Right lobe of liver (tissue), 6 donors: ENCODE measurements around the gene ZNF530. TPM values are rescaled to one million over a fixed set of nuclear protein-coding genes. Genes with fewer than 3 reads are reported as not detected.
A peak's percentile ranks its signal among the peaks of the same experiment; 100 is the strongest.

Source experiments
- ATAC-seq, 4 donors: fragments of 200-7000 bp; cut with Tn5 transposase; one replicate each; pipeline ENCODE4 v1.9.1; 2020; ENCODE audit warnings: mild to moderate bottlenecking in 4 of 4, moderate library complexity in 4 of 4
- DNase-seq, 3 donors: peaks; one replicate each; pipeline ENCODE4 v3.0.0-alpha.2; 2020
- H3K27ac ChIP-seq, 3 donors: fragments of 200-600 bp; one replicate each; pipeline ENCODE4 v1.8.0; 2022
- H3K27me3 ChIP-seq, 2 donors: fragments of 200-600 bp; one replicate each; pipeline ENCODE4 v1.8.0; 2022
- H3K36me3 ChIP-seq, 4 donors: fragments of 200-600 bp; sonication (generic) in 1 of 4; one replicate each; pipeline versions ENCODE4 v1.5.1 to v1.8.0; 2017 to 2022; ENCODE audit warnings: control low read depth in 1 of 4
- H3K4me1 ChIP-seq, 4 donors: fragments of 200-600 bp; sonication (generic) in 1 of 4; one replicate each; pipeline versions ENCODE4 v1.5.1 to v1.8.0; 2017 to 2022; ENCODE audit warnings: control low read depth in 1 of 4
- H3K4me3 ChIP-seq, 3 donors: fragments of 200-600 bp; one replicate each; pipeline ENCODE4 v1.8.0; 2022
- H3K9me3 ChIP-seq, 4 donors: fragments of 200-600 bp; sonication (generic) in 1 of 4; one replicate each; pipeline versions ENCODE4 v1.5.1 to v1.8.0; 2017 to 2022; ENCODE audit warnings: control low read depth in 1 of 4
- CTCF ChIP-seq, 4 donors: fragments of 200-600 bp in 3 of 4; fragments of 450-650 bp in 1 of 4; IDR thresholded peaks; one replicate each; pipeline versions ENCODE4 v1.5.1 to v1.8.0; 2016 to 2022; ENCODE audit warnings: antibody characterized with exemption in 4 of 4, mild to moderate bottlenecking in 2 of 4
- POLR2A ChIP-seq: fragments of 450-650 bp; IDR thresholded peaks from one replicate; pipeline ENCODE4 v1.6.1; 2017; ENCODE audit warnings: antibody characterized with exemption, mild to moderate bottlenecking
- WGBS: methylation state at CpG from one replicate; pipeline ENCODE4 v1.1.6; 2018; ENCODE audit warnings: low coverage, low lambda C conversion rate; ENCODE audit not compliant: insufficient coverage; ENCODE audit errors: missing lambda C conversion rate; 5-methylcytosine and 5-hydroxymethylcytosine counted together
- intact Hi-C, 2 donors: fragments of 100-400 bp; cut with DNase I; formaldehyde crosslinking; loops; one replicate each; pipeline versions ENCODE4 v1.11.2 to v1.14.1; 2022
- total RNA-seq, 6 experiments: library from RNA; depleted of rRNA in 2 of 6; stranded (reverse); fragments of >200 nt in 2 of 6; fragmentation: NEBNext Ultra II Directional in 3 of 6; extraction: Animal tissue kit (Norgen Biotek cat#: 25700) in 3 of 6; gene quantifications; one replicate each; pipeline versions ENCODE4 v1.1.0 to v1.2.4, GENCODE V29; 2016 to 2023
- donor health status: DM: no; HTN: yes; CAD: no.
- donor health status: DM: no; HTN: no; CAD: no.
- donor health status: DM: no; HTN: no; CAD: no.
- donor health status: DM: no; HTN: yes; CAD: no.
- donor health status: DM: no; HTN: yes; CAD: no.

The ZNF530 gene
- total RNA-seq, 6 experiments from 2014 or later = 0.25 to 1.2 (median 0.49) TPM

- H3K4me1 ChIP-seq = peaks cover 0 to 6% (median 0%) of the 10 kb centered on the region in 4 donors
- ATAC-seq (peak; percentile 98 to 100 (median 100)), DNase-seq (peak; percentile 94 to 98 (median 98))
- TF ChIP-seq POLR2A (no peak), CTCF (IDR thresholded peaks at IDR 0.05) (peak in 3 of 4 donors; percentile 11 to 23 (median 19))
- intact Hi-C loops = no loop called here
- H3K36me3 ChIP-seq = peaks cover 0 to 22% (median 7%) of the 10 kb centered on the region in 4 donors
- peaks cover 0 to 15% (median 7%) of the 10 kb centered on the region in 4 donors for H3K9me3 ChIP-seq
- peak within 1 kb of the TSS; percentile 96 to 100 (median 96) for H3K4me3 ChIP-seq
- peak within 1 kb of the TSS in 1 of 3 donors; percentile 48 for H3K27ac ChIP-seq
- 0% methylated on average over 14 of the region's 62 CpGs for WGBS
- H3K27me3 ChIP-seq = no peaks in the 10 kb centered on the region
These were observed 21.0 kb upstream of the ZNF530 start, which contains the start of gene ZNF416 for GRCh38 chr19:57578487-57579205. ZNF416 (minus strand) TSS chr19:57578911; CDS start chr19:57578704, 207 bp downstream.

GRCh38 chr19:57583104-57583520, 16.6 kb upstream of the ZNF530 start:
- peaks cover 0 to under 1% (median 0%) of the 10 kb centered on the region in 4 donors for H3K4me1 ChIP-seq
- peak in 1 of 3 donors; percentile 44 for DNase-seq
- no peak for TF ChIP-seq CTCF (IDR thresholded peaks at IDR 0.05)
- no peak for TF ChIP-seq POLR2A
- no peaks in the 10 kb centered on the region for H3K36me3 ChIP-seq
- intact Hi-C loops = no loop called here
- peaks cover 0 to 3% (median 0%) of the 10 kb centered on the region in 4 donors for H3K9me3 ChIP-seq
- H3K4me3 ChIP-seq = no peak overlapping the region
- H3K27me3 ChIP-seq = no peaks in the 10 kb centered on the region
- 34% methylated on average over 8 of the region's 21 CpGs for WGBS
- ATAC-seq = no peak
- H3K27ac ChIP-seq = no peak overlapping the region

GRCh38 chr19:57583521-57584416, 15.9 kb upstream of the ZNF530 start, which contains the start of gene ZIK1:
ZIK1 (plus strand) TSS chr19:57584145; CDS start chr19:57584357, 212 bp downstream.
- H3K4me3 ChIP-seq = peak within 1 kb of the TSS; percentile 38 to 55 (median 48)
- no peaks in the 10 kb centered on the region for H3K27me3 ChIP-seq
- no peak within 1 kb of the TSS for H3K27ac ChIP-seq
- no peaks in the 10 kb centered on the region for H3K4me1 ChIP-seq
- H3K36me3 ChIP-seq = no peaks in the 10 kb centered on the region
- H3K9me3 ChIP-seq = peaks cover 0 to 3% (median 0%) of the 10 kb centered on the region in 4 donors
- DNase-seq = peak; percentile 71 to 83 (median 78)
- WGBS = 2% methylated on average over 22 of the region's 76 CpGs
- peak; percentile 78 to 89 (median 84) for ATAC-seq
- intact Hi-C loops = no loop called here
- TF ChIP-seq CTCF (IDR thresholded peaks at IDR 0.05) = no peak
- TF ChIP-seq POLR2A = no peak

- peaks cover 0 to 3% (median 0%) of the 10 kb centered on the region in 4 donors for H3K9me3 ChIP-seq
- 100% methylated on average over 1 of the region's 1 CpG for WGBS
- ATAC-seq (no peak), DNase-seq (no peak)
- no peaks in the 10 kb centered on the region for H3K27me3 ChIP-seq
- peaks cover 0 to 8% (median 0%) of the 10 kb centered on the region in 4 donors for H3K36me3 ChIP-seq
- intact Hi-C loops = no loop called here
- H3K27ac ChIP-seq = no peak overlapping the region
- TF ChIP-seq POLR2A (no peak), CTCF (IDR thresholded peaks at IDR 0.05) (no peak)
- no peaks in the 10 kb centered on the region for H3K4me1 ChIP-seq
- H3K4me3 ChIP-seq = no peak overlapping the region
These were observed 12.2 kb upstream of the ZNF530 start for GRCh38 chr19:57587529-57587928.
